Measurements from ENCODE around the gene ZNF385D.

DNA sequence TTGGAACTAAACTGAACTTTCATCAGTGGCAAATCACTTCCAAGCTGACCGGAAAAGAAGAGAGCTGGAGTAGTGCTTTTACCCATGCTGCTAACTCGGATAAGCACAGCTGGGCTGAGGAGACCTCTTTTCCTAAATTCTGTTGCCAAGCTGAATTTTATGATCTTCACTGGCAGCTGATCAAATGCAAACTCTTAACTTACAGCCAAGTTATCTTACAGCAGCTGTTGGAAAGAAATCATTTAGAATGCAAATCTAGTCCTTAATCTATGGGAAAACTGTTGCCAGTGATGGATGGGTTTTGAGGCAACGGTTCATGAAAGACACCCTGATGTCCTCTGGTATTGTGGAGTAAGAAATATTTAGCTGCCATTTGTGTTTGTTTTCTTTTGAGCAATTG is 216.5 kb downstream of the ZNF385D start:
- TF ChIP-seq EZH2 (IDR thresholded peaks at IDR 0.05) (no peak), POLR2AphosphoS5 (IDR thresholded peaks at IDR 0.05; ENCODE audit: borderline replicate concordance, low read depth, low read length) (no peak), FOXP2 (optimal IDR thresholded peaks at IDR 0.05; ENCODE audit: control extremely low read depth, extremely low read length, insufficient read depth) (no peak)

Data from SK-N-MC (cell line).